ENCODE results near the gene MADCAM1. TPM values are rescaled to one million over a fixed set of nuclear protein-coding genes. Genes with fewer than 3 reads are reported as not detected.

MADCAM1 gene
- total and polyA plus RNA-seq, 2 donors (not counting 1 experiment from before 2014, with no cell fraction given): 0.70 to 2.5 TPM

GRCh38 chr19:511101-511851, 15.0 kb downstream of the MADCAM1 start:
- Mint-ChIP-seq H3K27me3 (no peaks in the 10 kb centered on the region), H3K27ac (peak overlapping the region; percentile 82), H3K9me3 (ENCODE audit: insufficient read depth) (no peaks in the 10 kb centered on the region), H3K4me1 (peaks cover 26% of the 10 kb centered on the region), H3K4me3 (peak overlapping the region; percentile 83)
- DNase-seq (peak; percentile 77), ATAC-seq (ENCODE audit: low read depth) (no peak)
- Histone ChIP-seq H3K4me2 (replicated peaks; ENCODE audit: low read depth, low read length, poor library complexity, severe bottlenecking) (peak overlapping the region; percentile 97), H3K9ac (ENCODE audit: low read length) (peak overlapping the region; percentile 73), H4K20me1 (ENCODE audit: control insufficient read depth, insufficient read depth, low read length, poor library complexity, severe bottlenecking) (peaks cover 23% of the 10 kb centered on the region), H3K9me3 (ENCODE audit: control extremely low read depth in 1 of 3, control insufficient read depth in 2 of 3, insufficient read depth in 1 of 3, low read length in 2 of 3) (peaks cover 0 to 8% (median 0%) of the 10 kb centered on the region in 3 donors), H3K4me1 (ENCODE audit: control insufficient read depth in 2 of 2, insufficient read depth in 2 of 2, low read length in 2 of 2) (peaks cover 30 to 31% of the 10 kb centered on the region in 2 donors), H3K36me3 (replicated peaks in 1 of 2; ENCODE audit: control extremely low read depth in 1 of 2, control insufficient read depth in 1 of 2, extremely low read depth in 1 of 2, insufficient read depth in 2 of 2, low read length in 1 of 2) (peaks cover 0 to 4% of the 10 kb centered on the region in 2 experiments), H3K27me3 (replicated peaks in 1 of 4; ENCODE audit: control extremely low read depth in 1 of 4, control insufficient read depth in 3 of 4, insufficient read depth in 4 of 4, low read length in 3 of 4) (no peaks in the 10 kb centered on the region), H2AFZ (ENCODE audit: insufficient read depth, low read depth, low read length, poor library complexity, severe bottlenecking) (peak overlapping the region; percentile 71), H3K27ac (ENCODE audit: low read length in 2 of 2) (peak overlapping the region; percentile 90 to 94), H3K4me3 (ENCODE audit: control extremely low read depth in 1 of 5, extremely low read depth in 1 of 5, insufficient read depth in 1 of 5, low read depth in 2 of 5, low read length in 4 of 5) (peak overlapping the region; percentile 8 to 63 (median 50)), H3K79me2 (ENCODE audit: control insufficient read depth, insufficient read depth, low read length) (peaks cover 22% of the 10 kb centered on the region)
- CTCF ChIA-PET: interaction anchor here (0.6 to 3.1 kb wide), 14 partner anchors 8 to 223 kb away, joined by 3 to 24 read pairs (median 4); partner anchors contain the start of gene CDC34
- POLR2A ChIA-PET: interaction anchor here (0.5 to 1.2 kb wide), 3 partner anchors 21 to 147 kb away, joined by 3 to 5 read pairs (median 4); no protein-coding TSS in a partner anchor
- intact Hi-C loops (cut with micrococcal nuclease): no loop called here
- WGBS (ENCODE audit: insufficient coverage): under 1% methylated on average over 28 of the region's 30 CpGs
- TF ChIP-seq EZH2 (IDR thresholded peaks at IDR 0.05; ENCODE audit: borderline replicate concordance, insufficient read depth, low read depth, low read length, poor library complexity, severe bottlenecking) (no peak), CTCF (IDR thresholded peaks at IDR 0.05) (no peak)

All from B cell (primary cell).